Stimulated activated CD8-positive, alpha-beta memory T cell treated with anti-CD3 and anti-CD28 coated beads, Interleukin-7, amount 100 ng/mL, for 1 hour (primary cell): ENCODE data around the gene BRD7.

ENCODE experiments used
- DNase-seq, 2 donors: peaks; one replicate each; pipeline ENCODE4 v3.0.0-alpha.2; 2020; ENCODE audit warnings: low read depth in 2 of 2

Gene BRD7

DNA sequence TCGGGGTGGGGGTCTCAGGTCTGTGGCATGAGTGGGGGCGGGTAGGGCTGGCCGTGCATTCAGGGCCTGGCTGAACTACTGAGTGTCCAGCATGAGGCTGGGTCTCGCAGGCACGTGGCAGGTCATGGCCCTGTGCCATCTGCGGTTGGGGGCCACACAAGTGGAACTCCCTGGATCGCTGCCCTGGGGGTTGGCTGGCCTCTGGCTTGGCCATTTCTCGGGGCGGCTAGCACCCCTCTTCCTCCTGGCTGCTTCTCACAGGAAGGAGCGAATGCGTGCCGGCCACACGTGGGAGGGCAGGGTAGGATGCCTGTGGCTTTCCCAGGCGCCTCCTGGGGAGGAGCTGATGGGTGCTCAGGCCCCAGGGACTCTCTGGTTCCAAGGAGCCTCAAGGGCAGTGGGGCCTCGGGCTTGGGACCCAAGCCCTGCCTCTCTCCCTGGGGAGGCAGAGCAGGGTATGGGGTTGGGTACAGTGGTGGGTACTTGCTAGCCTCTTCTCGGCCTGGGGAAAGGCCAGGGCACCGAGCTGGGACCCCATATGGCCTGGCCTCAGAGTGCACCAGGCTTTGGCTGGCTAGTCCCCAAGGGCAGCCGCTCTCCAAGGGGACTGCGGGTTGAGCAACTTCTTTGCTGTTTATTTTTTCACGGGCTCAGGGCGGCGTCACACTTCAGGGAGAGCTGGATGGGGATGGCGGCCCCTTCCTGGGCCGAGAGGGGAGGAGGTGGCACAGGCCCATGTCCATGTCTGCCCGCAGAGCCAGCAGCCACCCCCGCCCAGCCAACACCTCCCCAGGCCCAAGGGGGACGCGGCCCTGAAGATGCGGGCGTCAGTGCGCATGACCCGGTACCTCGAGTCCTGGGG is 65.0 kb downstream of the BRD7 start:
- DNase-seq: no peak

DNA sequence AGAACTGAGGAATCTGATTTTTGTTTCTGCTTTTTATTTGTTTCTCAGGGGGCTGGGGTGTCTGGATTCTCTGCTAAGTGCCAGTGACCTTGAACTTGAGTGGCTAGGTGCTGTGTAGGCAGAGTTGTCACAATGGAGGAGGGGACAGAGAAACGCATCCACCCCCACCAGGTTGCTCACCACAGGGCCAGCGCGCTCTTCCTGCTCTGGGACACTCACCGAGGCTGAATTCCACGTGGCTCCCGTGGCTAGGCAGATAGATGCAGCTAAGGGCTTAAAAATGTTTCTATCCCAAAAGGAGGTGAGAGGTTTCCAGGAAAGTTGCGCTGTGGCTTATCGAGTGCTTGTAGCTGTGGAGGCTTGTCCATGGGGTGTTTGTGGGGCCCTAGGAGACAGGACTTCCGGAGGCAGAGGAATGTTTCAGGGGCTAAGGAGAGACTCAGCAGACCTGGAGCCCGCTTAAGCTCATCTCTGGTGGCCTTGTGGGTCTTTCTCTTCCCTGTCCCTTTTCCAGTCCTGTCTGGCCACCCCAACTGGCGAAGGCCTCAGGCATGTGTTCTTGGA is 65.7 kb downstream of the BRD7 start:
- no peak for DNase-seq

DNA sequence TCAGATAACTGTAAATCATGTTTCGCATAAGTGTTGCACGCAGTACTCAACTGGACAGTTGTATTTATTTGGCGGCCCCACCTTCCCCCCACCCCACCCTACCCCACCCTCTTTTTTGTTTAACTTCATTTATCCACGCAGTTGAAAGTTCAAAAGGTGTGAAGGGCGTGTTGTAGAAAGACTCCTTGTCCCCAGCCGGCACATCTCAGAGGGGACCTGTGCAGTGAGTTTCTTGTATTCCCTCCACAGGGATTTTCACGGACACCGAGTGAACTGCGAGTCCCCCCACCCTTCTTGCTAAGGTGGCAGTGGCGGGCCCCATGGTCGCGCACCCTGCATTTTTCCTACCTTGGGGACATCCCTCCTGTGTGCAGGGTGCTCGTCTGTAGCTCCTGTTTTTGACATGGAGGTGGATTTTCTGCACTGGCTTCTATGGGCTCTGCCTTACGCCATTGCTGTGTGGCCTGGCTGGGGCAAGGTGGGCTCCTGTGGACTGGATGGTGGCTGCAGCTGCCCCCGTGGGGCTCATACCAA is 66.2 kb downstream of the BRD7 start:
- DNase-seq: no peak

DNA sequence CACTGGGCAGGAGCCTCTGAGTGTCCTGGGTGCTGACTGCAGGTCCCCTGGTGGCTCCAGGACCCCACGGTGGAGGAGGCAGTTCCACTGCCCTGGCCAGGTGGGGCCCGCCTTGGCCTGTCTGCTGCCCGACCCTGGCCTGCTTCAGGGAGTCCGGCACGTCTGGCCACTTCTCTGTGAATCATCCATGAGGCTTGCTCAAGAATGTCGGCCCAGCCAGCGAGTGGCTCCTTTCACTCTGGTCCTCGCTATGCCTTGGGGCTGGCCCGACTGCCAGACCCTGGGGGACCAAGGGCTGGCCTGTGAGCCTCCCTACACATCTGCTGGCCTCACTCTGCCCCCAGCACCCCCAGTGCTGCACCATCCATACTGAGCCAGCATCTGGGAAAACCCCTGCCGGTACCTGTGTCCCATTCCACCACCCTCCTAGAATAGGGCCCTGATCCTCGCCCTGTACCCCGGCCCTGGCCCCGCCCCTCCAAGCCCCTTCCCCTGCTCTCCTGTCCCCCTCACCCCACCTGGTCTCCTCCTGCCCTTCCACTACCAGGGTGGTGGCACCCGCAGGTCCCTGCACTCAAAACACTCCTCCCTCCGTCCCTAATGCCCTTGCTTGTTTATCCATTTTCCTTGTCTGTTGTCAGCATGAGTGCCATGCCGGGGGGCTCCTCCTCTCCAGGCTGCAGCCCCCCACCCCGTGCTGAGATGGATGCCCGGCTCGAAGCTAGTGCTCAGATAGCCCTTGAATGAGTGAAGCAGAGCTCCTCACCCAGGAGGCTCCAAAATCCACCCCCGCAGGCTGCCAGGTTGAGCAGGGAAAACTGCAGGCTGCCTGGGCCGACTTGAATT is 66.9 kb downstream of the BRD7 start:
- DNase-seq: no peak

DNA sequence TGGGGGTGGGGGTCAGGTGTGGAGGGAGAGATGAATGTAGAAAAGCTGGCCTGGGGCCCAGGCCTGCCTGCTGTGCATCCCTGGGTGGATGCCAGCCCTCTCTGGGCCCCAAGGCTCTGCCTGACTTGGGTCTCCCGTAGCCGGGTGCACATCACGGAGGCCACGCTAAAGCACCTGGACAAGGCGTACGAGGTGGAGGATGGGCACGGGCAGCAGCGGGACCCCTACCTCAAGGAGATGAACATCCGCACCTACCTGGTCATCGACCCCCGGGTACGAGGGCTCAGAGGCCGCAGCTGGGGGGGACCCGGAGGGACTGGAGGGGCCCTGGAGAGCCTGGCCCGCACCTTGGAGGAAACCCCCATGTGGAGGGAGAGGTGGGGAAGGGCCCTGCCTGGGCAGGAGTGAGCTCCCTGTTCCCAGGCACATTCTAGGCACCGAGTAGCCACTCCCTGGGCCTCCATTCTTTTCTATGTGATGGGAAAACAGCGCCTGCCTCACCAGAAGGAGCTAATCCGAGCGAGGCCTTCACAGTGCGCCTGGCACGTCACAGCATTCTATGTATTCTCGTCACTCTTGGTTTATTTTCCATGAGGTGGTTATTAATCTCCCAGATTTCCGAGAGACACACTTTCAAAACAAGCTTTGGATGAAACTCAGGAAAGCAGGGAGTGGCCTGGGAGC is 67.7 kb downstream of the BRD7 start:
- no peak for DNase-seq

DNA sequence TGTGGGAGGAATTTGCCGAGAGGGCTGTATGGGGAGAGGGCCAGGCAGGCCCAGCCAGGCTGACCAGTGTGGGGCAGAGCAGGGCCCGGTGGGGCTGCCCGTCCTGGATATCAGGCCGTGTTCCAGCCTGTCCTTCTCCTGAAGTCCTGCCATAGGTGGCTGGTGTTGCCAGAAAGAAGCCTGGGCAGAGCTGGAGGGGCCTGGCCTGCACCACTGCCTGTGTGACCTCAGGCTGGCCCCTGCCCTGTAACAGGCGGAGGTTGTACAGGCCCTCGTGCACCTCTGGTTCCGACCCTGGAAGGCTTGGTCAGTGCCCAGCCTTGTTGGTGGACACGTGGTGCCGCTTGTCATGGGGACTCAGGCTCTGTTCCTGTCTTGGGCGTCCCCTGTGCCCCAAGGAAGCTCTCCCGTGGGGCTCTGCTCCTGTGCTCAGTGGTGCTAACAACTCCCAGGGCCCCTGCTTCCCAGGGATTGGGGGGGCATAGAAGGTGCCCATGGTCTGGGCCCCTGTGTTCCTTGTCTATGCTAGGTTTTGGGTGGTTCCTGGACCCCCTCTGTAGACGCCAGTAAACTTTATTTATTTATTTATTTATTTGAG is 69.2 kb downstream of the BRD7 start:
- DNase-seq: no peak

DNA sequence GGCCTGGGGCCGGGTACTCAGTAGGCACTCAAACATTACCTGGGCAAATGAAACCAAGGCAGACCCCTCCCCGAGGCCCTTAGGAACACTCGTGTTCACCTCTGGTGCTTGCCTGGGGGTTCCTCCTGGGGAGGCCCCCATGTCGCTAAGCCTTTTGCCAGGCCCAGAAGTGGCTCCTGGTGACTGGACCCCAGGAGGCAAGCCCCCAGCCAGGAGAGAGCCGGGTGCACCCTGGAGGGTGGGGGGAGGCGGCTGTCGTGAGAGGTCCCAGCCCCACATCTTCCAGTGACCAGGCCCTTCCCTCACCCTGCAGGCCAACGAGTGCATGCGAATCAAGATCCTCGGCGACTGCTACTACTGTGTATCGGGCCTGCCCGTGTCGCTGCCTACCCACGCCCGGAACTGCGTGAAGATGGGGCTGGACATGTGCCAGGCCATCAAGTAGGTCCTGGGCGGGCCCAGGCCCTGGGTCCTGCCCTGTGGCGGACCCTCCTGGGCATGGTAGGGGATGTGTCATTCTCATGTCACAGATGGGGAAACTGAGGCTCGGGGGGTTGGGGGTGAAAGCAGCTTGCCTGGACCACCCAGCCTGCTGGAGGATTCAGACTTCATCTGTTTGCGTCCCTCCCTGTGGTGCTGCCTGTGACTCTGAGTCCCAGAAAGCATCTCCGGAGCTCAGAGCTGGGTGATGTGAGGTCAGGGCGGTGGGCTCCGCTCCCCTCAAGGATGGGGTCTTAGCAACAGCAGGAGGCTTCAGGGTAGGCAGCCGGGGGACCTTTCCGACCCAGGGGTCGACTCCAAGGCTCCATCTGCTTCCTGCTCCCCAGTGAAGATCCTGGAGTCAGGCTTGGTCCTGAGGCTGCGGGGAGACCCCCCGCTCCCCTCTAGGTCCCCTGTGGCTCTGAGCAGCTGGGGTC is 69.9 kb downstream of the BRD7 start:
- no peak for DNase-seq

DNA sequence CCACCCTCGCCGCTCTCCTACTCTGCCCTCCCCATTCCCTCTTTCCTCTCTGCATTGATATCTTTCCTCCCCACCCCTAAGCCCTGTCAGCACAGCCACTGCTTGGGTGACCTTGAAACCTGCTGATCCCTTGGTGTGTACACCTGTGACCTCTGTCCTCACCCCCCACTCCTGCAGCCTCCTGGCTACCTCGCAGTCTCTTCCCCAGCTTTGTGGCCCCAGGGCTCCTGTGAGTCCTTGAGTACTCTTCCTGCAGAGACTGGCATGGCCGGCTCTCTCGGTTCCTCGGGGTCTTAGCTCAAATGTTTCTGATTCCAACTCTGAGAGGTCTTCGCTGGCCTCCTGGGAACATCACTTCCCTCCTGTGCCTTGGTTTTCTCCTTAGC is 70.7 kb downstream of the BRD7 start:
- no peak for DNase-seq

DNA sequence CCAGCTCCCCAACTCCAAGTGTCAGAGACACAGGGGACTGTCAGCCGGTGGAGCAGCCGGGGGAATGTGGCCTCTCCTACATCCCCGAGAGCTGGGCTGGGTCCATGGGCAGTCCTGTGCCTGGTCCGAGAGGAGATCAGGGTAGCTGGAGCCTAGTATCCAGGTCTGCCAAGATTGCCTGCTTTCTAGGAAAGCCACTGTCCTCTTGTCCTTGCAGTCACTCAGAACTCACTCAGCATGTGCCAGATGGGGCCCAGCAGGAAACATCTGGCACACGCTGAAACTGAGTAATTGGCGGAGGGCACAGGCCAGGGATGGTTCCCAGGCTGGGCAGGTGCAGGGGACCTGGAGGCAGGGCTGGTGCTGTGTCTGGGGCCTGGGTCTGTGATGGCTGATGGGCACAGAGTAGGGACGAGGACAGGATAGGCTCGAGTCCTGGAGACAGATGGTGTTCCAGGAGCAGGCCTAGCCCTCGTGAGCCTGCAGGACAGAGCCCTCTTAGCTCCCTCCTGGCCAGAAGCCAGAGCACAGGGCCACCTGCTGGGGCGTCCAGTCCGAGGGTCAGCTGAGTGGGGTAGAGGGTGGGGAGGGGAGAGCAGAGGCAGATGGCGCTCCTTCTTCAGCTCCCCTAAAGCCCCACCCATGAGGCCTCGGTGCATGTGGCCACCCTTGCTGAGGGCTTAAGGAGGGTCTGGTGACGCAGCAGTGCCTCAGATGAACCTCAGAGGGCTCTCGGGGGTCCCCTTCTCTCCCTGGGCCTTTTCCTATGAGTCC is 71.3 kb downstream of the BRD7 start:
- DNase-seq: no peak

DNA sequence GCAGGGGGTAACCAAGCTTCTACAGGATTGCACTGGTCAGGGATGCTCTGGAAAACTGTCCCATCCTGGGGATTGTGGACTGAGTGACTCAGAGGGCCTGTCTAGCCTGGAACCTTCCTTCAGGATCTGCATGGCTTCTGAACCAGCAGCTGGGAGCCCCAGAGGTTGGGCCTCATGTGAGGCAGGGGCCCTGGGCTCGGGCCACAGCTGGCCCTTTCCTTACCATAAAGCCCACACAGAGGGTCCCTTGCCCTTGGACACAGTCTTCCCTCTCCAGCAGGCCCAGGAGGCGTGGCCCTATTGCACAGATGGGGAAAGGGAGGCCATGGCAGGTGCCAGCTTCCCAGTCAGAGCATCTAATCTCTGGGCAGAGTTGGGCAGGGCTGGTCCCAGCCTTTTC is 72.0 kb downstream of the BRD7 start:
- DNase-seq: no peak

DNA sequence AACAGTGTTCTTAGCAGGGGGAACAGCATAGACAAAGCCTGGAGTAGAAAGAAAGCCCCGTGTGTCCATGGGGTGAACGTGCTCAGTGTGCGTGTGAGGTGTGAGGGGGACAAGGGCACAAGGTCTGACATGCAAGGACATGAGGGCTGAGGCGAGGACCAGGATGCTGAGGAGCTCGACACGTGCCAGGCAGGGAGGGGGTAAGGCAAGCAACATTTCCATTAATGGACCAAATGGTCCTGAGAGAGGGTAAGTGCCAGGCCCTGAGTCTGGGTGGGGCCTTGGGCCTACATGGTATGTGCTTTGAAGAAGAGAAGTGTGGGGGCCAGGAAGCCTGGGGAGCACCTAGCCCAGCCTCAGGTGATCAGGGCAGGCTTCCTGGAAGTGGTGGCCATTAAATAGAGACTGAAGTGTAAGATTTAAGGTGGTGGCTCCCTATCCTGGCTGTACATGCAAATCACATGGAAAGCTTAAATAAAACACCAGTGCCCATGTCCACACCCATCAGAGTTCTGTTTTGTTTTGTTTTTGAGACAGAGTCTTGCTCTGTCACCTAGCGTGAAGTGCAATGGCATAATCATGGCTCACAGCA is 73.2 kb downstream of the BRD7 start:
- DNase-seq: no peak

DNA sequence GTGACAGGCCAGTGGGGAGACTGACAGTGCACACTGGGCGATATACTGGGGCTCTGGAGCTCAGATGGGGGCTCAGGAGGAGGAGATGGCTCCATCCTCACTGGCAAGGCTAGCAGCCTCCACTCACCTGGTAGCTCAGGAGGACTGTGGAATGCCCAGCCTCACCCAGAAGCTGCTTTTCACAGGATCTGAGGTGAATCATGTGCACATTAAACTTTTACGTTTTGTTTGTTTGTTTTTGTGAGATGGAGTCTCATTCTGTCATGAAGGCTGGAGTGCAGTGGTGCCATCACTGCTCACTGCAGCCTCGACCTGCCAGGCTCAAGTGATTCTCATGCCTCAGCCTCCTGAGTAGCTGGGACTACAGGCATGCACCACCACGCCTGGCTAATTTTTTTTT is 73.8 kb downstream of the BRD7 start:
- DNase-seq: no peak

DNA sequence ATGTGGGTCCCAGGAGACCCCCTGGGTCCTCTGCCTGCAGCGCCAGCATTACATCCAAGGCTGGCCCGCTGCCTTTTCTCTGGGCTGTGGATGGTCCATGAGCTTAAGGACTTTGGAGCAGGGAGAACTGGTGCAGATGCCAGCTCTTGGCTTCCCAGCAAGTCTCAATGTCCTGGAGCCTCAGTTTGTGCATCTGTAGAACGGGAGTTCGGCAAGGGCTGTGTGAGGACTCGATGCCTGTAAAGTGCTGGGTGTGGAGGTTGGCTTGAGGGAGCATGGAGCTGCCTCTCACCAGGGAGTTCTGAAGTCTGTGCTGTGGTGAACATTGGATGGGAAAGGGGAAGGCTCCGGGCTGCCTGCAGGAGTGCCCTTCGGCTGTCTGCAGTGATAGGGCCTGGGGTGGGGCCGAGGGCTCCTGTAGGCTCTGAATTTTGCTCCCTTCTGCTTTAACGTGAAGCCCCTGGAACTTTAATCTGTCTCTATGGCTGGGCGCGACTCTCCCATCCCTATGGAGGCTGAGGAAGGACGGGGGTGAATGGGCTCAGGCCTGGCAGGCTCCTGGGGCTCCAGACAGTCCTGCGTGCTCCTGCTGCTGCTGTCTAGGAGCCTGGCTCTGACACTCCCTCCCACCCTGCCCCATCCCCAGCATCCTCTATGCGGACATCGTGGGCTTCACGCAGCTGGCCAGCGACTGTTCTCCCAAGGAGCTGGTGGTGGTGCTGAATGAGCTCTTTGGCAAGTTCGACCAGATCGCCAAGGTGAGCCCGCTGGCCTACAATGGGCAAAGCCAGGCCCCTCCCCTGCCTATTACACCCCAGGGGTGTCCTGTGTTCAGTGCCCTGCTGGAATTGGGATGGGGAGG is 74.6 kb downstream of the BRD7 start:
- DNase-seq: no peak

DNA sequence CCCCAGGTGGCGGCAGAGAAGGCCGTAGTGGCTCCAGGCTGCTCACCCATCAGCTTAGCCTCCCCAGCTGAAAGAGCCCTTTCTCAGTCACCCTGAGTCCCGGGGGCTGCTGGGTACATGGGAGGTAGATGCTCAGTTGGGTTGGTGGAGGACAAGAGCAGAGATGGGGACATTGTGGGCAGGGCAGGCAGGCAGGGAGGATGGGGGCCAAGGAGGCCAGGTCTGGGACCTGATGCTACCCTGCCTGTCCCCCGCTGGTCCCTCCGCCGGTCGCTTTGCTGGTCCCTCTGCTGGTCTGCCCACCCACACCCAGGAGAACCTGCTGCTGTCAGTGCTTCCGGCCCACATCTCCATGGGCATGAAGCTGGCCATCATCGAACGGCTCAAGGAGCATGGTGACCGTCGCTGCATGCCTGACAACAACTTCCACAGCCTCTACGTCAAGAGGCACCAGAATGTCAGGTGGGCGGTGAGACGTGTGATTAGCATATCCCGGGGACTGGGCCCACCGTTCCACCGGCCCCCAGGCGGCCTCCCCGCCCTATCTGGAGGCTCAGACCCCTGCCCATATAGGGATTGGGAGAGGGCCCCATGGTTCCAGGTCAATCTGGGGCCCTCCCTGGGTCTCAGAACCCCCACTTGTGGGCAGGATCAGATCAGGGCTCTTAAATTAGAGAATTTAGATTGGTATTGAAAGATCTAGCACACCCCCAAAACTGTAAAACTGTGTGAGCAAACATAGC is 75.6 kb downstream of the BRD7 start:
- DNase-seq: no peak

DNA sequence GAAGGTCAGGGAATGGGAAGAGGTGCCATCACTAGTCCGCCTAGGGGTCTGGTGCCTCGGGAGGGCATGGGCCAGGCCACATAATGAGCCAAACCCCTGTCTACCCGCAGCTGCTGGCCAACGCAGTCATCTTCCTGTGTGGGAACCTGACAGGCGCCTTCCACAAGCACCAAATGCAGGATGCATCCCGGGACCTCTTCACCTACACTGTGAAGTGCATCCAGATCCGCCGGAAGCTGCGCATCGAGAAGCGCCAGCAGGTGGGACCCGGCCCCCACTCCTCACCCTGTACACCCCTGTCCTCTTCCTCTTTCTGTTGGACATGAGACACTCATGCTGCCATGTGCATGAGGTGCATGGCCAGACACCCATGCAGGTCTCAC is 76.2 kb downstream of the BRD7 start:
- DNase-seq: no peak

DNA sequence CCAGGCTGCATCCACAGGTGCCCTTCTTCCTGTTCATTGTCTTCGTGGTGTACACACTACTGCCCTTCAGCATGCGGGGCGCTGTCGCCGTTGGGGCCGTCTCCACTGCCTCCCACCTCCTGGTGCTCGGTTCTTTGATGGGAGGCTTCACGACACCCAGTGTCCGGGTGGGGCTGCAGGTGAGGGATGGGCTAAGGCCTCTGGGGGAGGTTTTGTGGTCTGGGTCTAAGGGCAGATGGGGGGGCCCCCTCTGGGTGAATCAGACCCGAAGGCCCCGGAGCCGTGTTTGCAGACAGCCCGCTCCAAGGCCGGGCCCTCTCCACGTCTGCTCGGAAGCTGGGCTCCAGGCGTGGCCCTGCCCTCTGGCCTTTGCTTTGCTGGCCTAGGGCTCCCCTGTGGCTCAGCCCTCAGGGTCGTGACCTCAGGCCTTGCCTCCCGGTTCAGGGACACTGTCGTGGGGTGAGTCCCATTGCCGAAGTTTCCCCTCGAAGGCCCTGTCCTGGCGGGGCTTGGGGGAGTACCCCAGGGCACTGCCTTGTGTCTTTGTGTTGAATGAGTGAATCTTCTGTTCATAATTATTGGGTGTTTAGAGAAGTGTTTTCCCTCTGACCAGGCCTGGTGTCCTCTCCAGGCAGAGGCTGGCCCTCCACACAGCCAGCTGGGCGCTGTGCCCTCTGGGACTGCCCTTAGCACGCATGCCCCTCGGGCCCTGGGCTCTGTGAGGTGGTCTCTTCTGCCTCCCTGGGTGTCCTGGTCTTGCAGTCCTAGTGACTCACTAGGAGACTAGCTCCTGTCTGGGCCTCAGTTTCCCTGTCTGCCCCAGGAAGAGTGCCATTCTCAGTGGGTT is 76.8 kb downstream of the BRD7 start:
- no peak for DNase-seq

DNA sequence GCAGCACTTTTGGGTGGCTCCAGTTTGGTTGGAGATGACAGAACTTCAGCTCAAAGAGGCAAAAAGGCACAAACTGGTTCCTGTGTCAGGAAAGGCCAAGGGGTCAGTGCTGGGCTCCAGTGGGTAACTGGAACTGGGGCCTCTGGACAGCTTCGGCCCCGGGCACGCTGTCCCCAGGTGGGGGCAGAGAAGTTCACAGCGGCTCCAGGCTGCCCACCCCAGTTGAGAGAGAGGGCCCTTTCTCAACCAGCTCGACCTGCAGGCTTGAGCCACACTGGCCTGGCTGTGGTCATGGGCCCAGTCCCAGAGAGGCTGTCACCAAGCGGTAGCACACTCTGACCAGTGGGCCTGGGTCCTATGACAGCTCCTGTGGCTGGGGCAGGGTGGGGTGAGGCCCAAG is 77.9 kb downstream of the BRD7 start:
- DNase-seq: no peak
